GM18870 (cell line): ENCODE results near the gene DOCK4.

Experiments used
- ATAC-seq: cut with Tn5 transposase; IDR thresholded peaks from one replicate; pipeline ENCODE4 v1.9.1; 2021; ENCODE audit warnings: moderate library complexity; ENCODE audit not compliant: unreplicated experiment

Gene DOCK4

GRCh38 chr7:112081778-112082177 lies 124.4 kb downstream of the DOCK4 start:
- no peak for ATAC-seq

GRCh38 chr7:112080978-112081377 lies 125.2 kb downstream of the DOCK4 start:
- peak; percentile 27 for ATAC-seq

GRCh38 chr7:112080441-112080840 lies 125.8 kb downstream of the DOCK4 start:
- peak; percentile 90 for ATAC-seq

GRCh38 chr7:112079673-112080072 lies 126.5 kb downstream of the DOCK4 start:
- no peak for ATAC-seq

GRCh38 chr7:112079122-112079521 lies 127.1 kb downstream of the DOCK4 start:
- ATAC-seq: no peak

GRCh38 chr7:112076324-112076723 lies 129.9 kb downstream of the DOCK4 start:
- no peak for ATAC-seq

- ATAC-seq: no peak
These were observed 131.7 kb downstream of the DOCK4 start for GRCh38 chr7:112074464-112074863.

GRCh38 chr7:112073530-112073929 lies 132.7 kb downstream of the DOCK4 start:
- no peak for ATAC-seq

- ATAC-seq: no peak
These were observed 133.5 kb downstream of the DOCK4 start for GRCh38 chr7:112072541-112073245.

GRCh38 chr7:112071856-112072255 lies 134.3 kb downstream of the DOCK4 start:
- ATAC-seq: no peak

GRCh38 chr7:112070674-112071256 lies 135.4 kb downstream of the DOCK4 start:
- no peak for ATAC-seq

- ATAC-seq: no peak
These were observed 136.3 kb downstream of the DOCK4 start for GRCh38 chr7:112069879-112070321.

GRCh38 chr7:112068967-112069366 lies 137.2 kb downstream of the DOCK4 start:
- ATAC-seq: no peak

GRCh38 chr7:112067632-112068540 lies 138.3 kb downstream of the DOCK4 start:
- no peak for ATAC-seq

GRCh38 chr7:112067200-112067599 lies 139.0 kb downstream of the DOCK4 start:
- ATAC-seq: no peak

- ATAC-seq: no peak
These were observed 140.4 kb downstream of the DOCK4 start for GRCh38 chr7:112065758-112066157.

- no peak for ATAC-seq
These were observed 141.4 kb downstream of the DOCK4 start for GRCh38 chr7:112064627-112065385.

- no peak for ATAC-seq
These were observed 142.2 kb downstream of the DOCK4 start for GRCh38 chr7:112063974-112064373.

- no peak for ATAC-seq
These were observed 145.1 kb downstream of the DOCK4 start for GRCh38 chr7:112061051-112061450.

GRCh38 chr7:112060625-112061024 lies 145.6 kb downstream of the DOCK4 start:
- ATAC-seq: no peak

- ATAC-seq: no peak
These were observed 146.5 kb downstream of the DOCK4 start for GRCh38 chr7:112059675-112060074.
